Lower leg skin (tissue), 4 donors: ENCODE results near the gene FCN3. TPM values are rescaled to one million over a fixed set of nuclear protein-coding genes. Genes with fewer than 3 reads are reported as not detected.

Source experiments
- DNase-seq, 2 donors: peaks; one replicate each; pipeline ENCODE4 v3.0.0-alpha.2; 2019; ENCODE audit warnings: low spot score in 2 of 2
- H3K4me3 ChIP-seq: fragments of 200-600 bp; sonication (generic); 2 replicates; pipeline ENCODE4 v1.5.1; 2017; ENCODE audit warnings: mild to moderate bottlenecking, low read depth; ENCODE audit not compliant: poor library complexity, severe bottlenecking
- CTCF ChIP-seq, 3 donors: fragments of 450-650 bp; IDR thresholded peaks; one replicate each; pipeline ENCODE4 v1.5.1; 2016; ENCODE audit warnings: antibody characterized with exemption in 3 of 3, mild to moderate bottlenecking in 3 of 3, moderate library complexity in 2 of 3
- POLR2A ChIP-seq, 2 donors: fragments of 450-650 bp; IDR thresholded peaks; one replicate each; pipeline ENCODE4 v1.6.1; 2016 to 2017; ENCODE audit warnings: antibody characterized with exemption in 2 of 2, mild to moderate bottlenecking in 1 of 2, moderate library complexity in 1 of 2
- WGBS, 2 donors: methylation state at CpG; one replicate each; pipeline ENCODE4 v1.1.5; 2018; 5-methylcytosine and 5-hydroxymethylcytosine counted together
- intact Hi-C: fragments of 100-400 bp; cut with DNase I; formaldehyde crosslinking; loops from one replicate; pipeline ENCODE4 v1.15.0; 2023; ENCODE audit warnings: low total_unique reads
- total RNA-seq, 4 donors: library from RNA; depleted of rRNA; stranded (reverse); fragments of >200 nt; gene quantifications; one replicate each; pipeline ENCODE4 v1.1.0, GENCODE V29; 2016

Gene FCN3
- total RNA-seq, 4 donors from 2014 or later = 1.0 to 6.5 (median 1.7) TPM; not detected in 1

- WGBS, 2 donors = 59 to 63% methylated on average over 11 of the region's 11 CpGs
- no peak overlapping the region for H3K4me3 ChIP-seq
- TF ChIP-seq POLR2A (IDR thresholded peaks at IDR 0.05) (no peak), CTCF (IDR thresholded peaks at IDR 0.05) (no peak)
- intact Hi-C loops = loop anchor here (10.0 kb wide), 1 partner anchor 52 kb away; the partner anchor contains the start of gene CD164L2
- no peak for DNase-seq
These were observed 41.9 kb downstream of the FCN3 start for GRCh38 chr1:27332536-27333281.

- no peak for TF ChIP-seq POLR2A (IDR thresholded peaks at IDR 0.05)
- no peak for TF ChIP-seq CTCF (IDR thresholded peaks at IDR 0.05)
- H3K4me3 ChIP-seq = no peak overlapping the region
- no peak for DNase-seq
- intact Hi-C loops = loop anchor here (10.0 kb wide), 1 partner anchor 53 kb away; the partner anchor contains the start of gene CD164L2
- WGBS, 2 donors = 83 to 94% methylated on average over 5 of the region's 5 CpGs
These were observed 42.7 kb downstream of the FCN3 start for GRCh38 chr1:27331922-27332321.

GRCh38 chr1:27331426-27331825 is 43.2 kb downstream of the FCN3 start:
- no peak for TF ChIP-seq CTCF (IDR thresholded peaks at IDR 0.05)
- TF ChIP-seq POLR2A (IDR thresholded peaks at IDR 0.05) = no peak
- WGBS, 2 donors = 69 to 84% methylated on average over 3 of the region's 3 CpGs

GRCh38 chr1:27330786-27331185 is 43.8 kb downstream of the FCN3 start:
- no peak overlapping the region for H3K4me3 ChIP-seq
- intact Hi-C loops = loop anchor here (10.0 kb wide), 1 partner anchor 54 kb away; the partner anchor contains the start of gene CD164L2
- TF ChIP-seq POLR2A (IDR thresholded peaks at IDR 0.05) = no peak
- no peak for TF ChIP-seq CTCF (IDR thresholded peaks at IDR 0.05)
- no peak for DNase-seq
- 76% methylated on average over 8 of the region's 8 CpGs for whole genome bisulfite sequencing, 2 donors

More at GRCh38 chr1:27331426-27331825, 43.2 kb downstream of the FCN3 start:
- DNase-seq = no peak
- H3K4me3 ChIP-seq = no peak overlapping the region
- intact Hi-C loops = loop anchor here (10.0 kb wide), 1 partner anchor 53 kb away; the partner anchor contains the start of gene CD164L2

- intact Hi-C loops = no loop called here
- 79 to 85% methylated on average over 5 of the region's 5 CpGs for WGBS, 2 donors
- TF ChIP-seq POLR2A (IDR thresholded peaks at IDR 0.05) = no peak
- TF ChIP-seq CTCF (IDR thresholded peaks at IDR 0.05) = no peak
- no peak for DNase-seq
- no peak overlapping the region for H3K4me3 ChIP-seq
These were observed 46.7 kb downstream of the FCN3 start for GRCh38 chr1:27327964-27328363.
